ENCODE data around the gene RNF2. TPM values are rescaled to one million over a fixed set of nuclear protein-coding genes. Genes with fewer than 3 reads are reported as not detected.

The RNF2 gene
- total RNA-seq, 2 donors from 2014 or later, result 15.9 to 18.3 TPM

- no peak for ATAC-seq
- DNase-seq, result no peak
- intact Hi-C loops (cut with DNase I, micrococcal nuclease), result no loop called here
These were observed 32.0 kb downstream of the RNF2 start for GRCh38 chr1:185077374-185077773.

- no peak for DNase-seq
- ATAC-seq, result no peak
- intact Hi-C loops (cut with DNase I, micrococcal nuclease), result no loop called here
These were observed 35.1 kb downstream of the RNF2 start for GRCh38 chr1:185080422-185080821.

- intact Hi-C loops (cut with DNase I, micrococcal nuclease), result no loop called here
- ATAC-seq, result no peak
- DNase-seq, result no peak
These were observed 38.5 kb downstream of the RNF2 start for GRCh38 chr1:185083818-185084217.

- no peak for ATAC-seq
- DNase-seq, result no peak
- intact Hi-C loops (cut with DNase I, micrococcal nuclease), result no loop called here
These were observed 41.7 kb downstream of the RNF2 start for GRCh38 chr1:185087101-185087500.

- ATAC-seq (no peak), DNase-seq (no peak)
- intact Hi-C loops (cut with DNase I, micrococcal nuclease), result no loop called here
These were observed 42.4 kb downstream of the RNF2 start for GRCh38 chr1:185087746-185088145.

- DNase-seq, result no peak
- ATAC-seq, result no peak
- intact Hi-C loops (cut with DNase I, micrococcal nuclease), result no loop called here
These were observed 46.1 kb downstream of the RNF2 start for GRCh38 chr1:185091480-185091879.

GRCh38 chr1:185094761-185095160, 49.4 kb downstream of the RNF2 start:
- DNase-seq (no peak), ATAC-seq (no peak)

GRCh38 chr1:185096531-185096930, 51.2 kb downstream of the RNF2 start:
- intact Hi-C loops (cut with DNase I, micrococcal nuclease), result no loop called here
- ATAC-seq (no peak), DNase-seq (no peak)

More at GRCh38 chr1:185094761-185095160, 49.4 kb downstream of the RNF2 start:
- intact Hi-C loops (cut with DNase I, micrococcal nuclease), result no loop called here

GRCh38 chr1:185104083-185104482, 58.7 kb downstream of the RNF2 start:
- DNase-seq, result peak; percentile 32 to 53
- peak; percentile 91 for ATAC-seq
- intact Hi-C loops (cut with DNase I, micrococcal nuclease), result no loop called here

GRCh38 chr1:185105121-185105520, 59.8 kb downstream of the RNF2 start:
- DNase-seq (no peak), ATAC-seq (no peak)
- intact Hi-C loops (cut with DNase I, micrococcal nuclease), result no loop called here

- ATAC-seq, result no peak
- intact Hi-C loops (cut with DNase I, micrococcal nuclease), result no loop called here
- no peak for DNase-seq
These were observed 63.0 kb downstream of the RNF2 start for GRCh38 chr1:185108321-185108720.

- intact Hi-C loops (cut with DNase I, micrococcal nuclease), result no loop called here
- DNase-seq (no peak), ATAC-seq (no peak)
These were observed 64.8 kb downstream of the RNF2 start for GRCh38 chr1:185110145-185110544.

- intact Hi-C loops (cut with DNase I, micrococcal nuclease), result no loop called here
- DNase-seq, result no peak
- ATAC-seq, result no peak
These were observed 66.5 kb downstream of the RNF2 start for GRCh38 chr1:185111873-185112272.

- DNase-seq (no peak), ATAC-seq (peak; percentile 45)
- intact Hi-C loops (cut with DNase I, micrococcal nuclease), result no loop called here
These were observed 67.0 kb downstream of the RNF2 start for GRCh38 chr1:185112356-185112755.

- ATAC-seq (no peak), DNase-seq (no peak)
- intact Hi-C loops (cut with DNase I, micrococcal nuclease), result no loop called here
These were observed 84.3 kb downstream of the RNF2 start for GRCh38 chr1:185129708-185130107.

- intact Hi-C loops (cut with DNase I, micrococcal nuclease), result no loop called here
- ATAC-seq, result no peak
- no peak for DNase-seq
These were observed 87.2 kb downstream of the RNF2 start for GRCh38 chr1:185132534-185132933.

GRCh38 chr1:185137896-185138545, 92.7 kb downstream of the RNF2 start:
- ATAC-seq, result no peak
- no peak for DNase-seq
- intact Hi-C loops (cut with DNase I, micrococcal nuclease), result no loop called here

- no peak for DNase-seq
- no peak for ATAC-seq
- intact Hi-C loops (cut with DNase I, micrococcal nuclease), result no loop called here
These were observed 93.9 kb downstream of the RNF2 start for GRCh38 chr1:185139246-185139645.

- ATAC-seq (no peak), DNase-seq (no peak)
- intact Hi-C loops (cut with DNase I, micrococcal nuclease), result no loop called here
These were observed 98.9 kb downstream of the RNF2 start for GRCh38 chr1:185144233-185144632.

- intact Hi-C loops (cut with DNase I, micrococcal nuclease), result loop anchor here in 1 of 2 donors (10.0 kb wide), 1 partner anchor 1224 kb away; the partner anchor contains the start of genes ODR4 and TPR
- no peak for ATAC-seq
- DNase-seq, result no peak
These were observed 105.9 kb downstream of the RNF2 start for GRCh38 chr1:185151215-185151614.
